ENCODE results near the gene NLRP13. TPM values are rescaled to one million over a fixed set of nuclear protein-coding genes. Genes with fewer than 3 reads are reported as not detected.

Gene NLRP13
- total RNA-seq, 1 experiment from 2014 or later = not detected

- Histone ChIP-seq H3K36me3 (ENCODE audit: control insufficient read depth, insufficient read depth, low read length) (no peaks in the 10 kb centered on the region), H3K4me1 (ENCODE audit: control insufficient read depth, insufficient read depth, low read length) (no peaks in the 10 kb centered on the region; the same call in 1 of the 2 replicates), H3K27ac (ENCODE audit: low read length) (no peak overlapping the region), H3K4me3 (ENCODE audit: low read depth in 2 of 2, low read length in 2 of 2) (no peak overlapping the region), H3K9me3 (ENCODE audit: control insufficient read depth, insufficient read depth, low read depth, low read length) (no peaks in the 10 kb centered on the region), H3K27me3 (ENCODE audit: control insufficient read depth, insufficient read depth, low read length) (0 out of 2 replicates have a peak, but pooled peaks cover 5% of the 10 kb centered on the region)
- intact Hi-C loops (cut with micrococcal nuclease; ENCODE audit: unreplicated experiment) = no loop called here
- ChIA-PET CTCF (no interaction called here), POLR2A (no interaction called here)
- no peak for DNase-seq (ENCODE audit: low read depth, low spot score)
- ATAC-seq = no peak
- TF ChIP-seq CTCF (IDR thresholded peaks at IDR 0.05) (no peak), POLR2AphosphoS5 (IDR thresholded peaks at IDR 0.05; ENCODE audit: low read depth, low read length) (no peak), TCF7L2 (IDR thresholded peaks at IDR 0.05; ENCODE audit: low read depth, low read length) (no peak), SIN3A (IDR thresholded peaks at IDR 0.05; ENCODE audit: borderline replicate concordance, insufficient read depth, low read depth, low read length) (no peak), REST (IDR thresholded peaks at IDR 0.05; ENCODE audit: insufficient read depth in 1 of 2, low read depth in 2 of 2, low read length in 1 of 2) (no peak)
- in situ Hi-C loops (cut with HindIII; ENCODE audit: low pct_unique_long_range_greater_than_20kb, low sequenced_read_pairs) = no loop called here
- BruUV-seq (replicated peaks) = no TSS peak
Measured at GRCh38 chr19:55940306-55940705, 8.2 kb upstream of the NLRP13 start.

- no peak overlapping the region for H3K4me3 ChIP-seq (ENCODE audit: low read depth in 2 of 2, low read length in 2 of 2)
- CTCF ChIA-PET = no interaction called here
- in situ Hi-C loops (cut with HindIII; ENCODE audit: low pct_unique_long_range_greater_than_20kb, low sequenced_read_pairs) (no loop called here), intact Hi-C loops (cut with micrococcal nuclease; ENCODE audit: unreplicated experiment) (no loop called here)
- ATAC-seq = no peak
- POLR2A ChIA-PET = no interaction called here
- TF ChIP-seq SIN3A (IDR thresholded peaks at IDR 0.05; ENCODE audit: borderline replicate concordance, insufficient read depth, low read depth, low read length) (no peak), CTCF (IDR thresholded peaks at IDR 0.05) (no peak), REST (IDR thresholded peaks at IDR 0.05; ENCODE audit: insufficient read depth in 1 of 2, low read depth in 2 of 2, low read length in 1 of 2) (no peak), TCF7L2 (IDR thresholded peaks at IDR 0.05; ENCODE audit: low read depth, low read length) (no peak), POLR2AphosphoS5 (IDR thresholded peaks at IDR 0.05; ENCODE audit: low read depth, low read length) (no peak)
- H3K4me1 ChIP-seq (ENCODE audit: control insufficient read depth, insufficient read depth, low read length) = no peaks in the 10 kb centered on the region; the same call in 1 of the 2 replicates
- H3K27ac ChIP-seq (ENCODE audit: low read length) = no peak overlapping the region
- H3K9me3 ChIP-seq (ENCODE audit: control insufficient read depth, insufficient read depth, low read depth, low read length) = no peaks in the 10 kb centered on the region
- DNase-seq (ENCODE audit: low read depth, low spot score) = no peak
- no peaks in the 10 kb centered on the region for H3K36me3 ChIP-seq (ENCODE audit: control insufficient read depth, insufficient read depth, low read length)
- no TSS peak for BruUV-seq (replicated peaks)
- H3K27me3 ChIP-seq (ENCODE audit: control insufficient read depth, insufficient read depth, low read length) = 0 out of 2 replicates have a peak, but pooled peaks cover 5% of the 10 kb centered on the region
Measured at GRCh38 chr19:55939206-55939605, 7.1 kb upstream of the NLRP13 start.

All from Panc1 (cell line).